ENCODE measurements around the gene CDC34. TPM values are rescaled to one million over a fixed set of nuclear protein-coding genes. Genes with fewer than 3 reads are reported as not detected.

CDC34 gene
- total RNA-seq, 2 donors from 2014 or later = 62.4 to 67.6 TPM

- intact Hi-C loops (cut with DNase I, micrococcal nuclease) = no loop called here
- DNase-seq = peak in 1 of 2 donors; percentile 42
- ATAC-seq = peak; percentile 49
These were observed 59.8 kb downstream of the CDC34 start for GRCh38 chr19:591099-591958.

Other genes with a start within 250 kb of the CDC34 start
- 100 to 1,000 TPM in 1 of 2 donors, 10 to 100 TPM in 1; 85.2 to 109 TPM for gene PLPP2, start 240.4 kb upstream of the CDC34 start, total RNA-seq
- 10 to 100 TPM; 14.6 to 15.7 TPM for gene MIER2, start 187.0 kb upstream of the CDC34 start, total RNA-seq
- under 1 TPM; 0.59 to 0.85 TPM for gene C2CD4C, start 122.6 kb upstream of the CDC34 start, total RNA-seq
- gene SHC2, start 70.7 kb upstream of the CDC34 start, total RNA-seq = 1 to 10 TPM; 4.7 to 9.4 TPM
- gene MADCAM1, start 35.3 kb upstream of the CDC34 start, total RNA-seq = 1 to 10 TPM; 3.1 to 5.9 TPM
- 10 to 100 TPM; 17.4 to 19.9 TPM for gene TPGS1, start 24.3 kb upstream of the CDC34 start, total RNA-seq
- under 1 TPM in 1 of 2 donors, not detected in 1; 0.67 TPM for gene GZMM, start 12.3 kb downstream of the CDC34 start, total RNA-seq
- 1,000 to 10,000 TPM in 1 of 2 donors, 100 to 1,000 TPM in 1; 751 to 1,370 TPM for gene BSG, start 40.8 kb downstream of the CDC34 start, total RNA-seq
- gene HCN2, start 58.1 kb downstream of the CDC34 start, total RNA-seq = under 1 TPM; 0.15 to 0.39 TPM
- 10 to 100 TPM; 52.7 to 64.6 TPM for gene POLRMT, start 101.8 kb downstream of the CDC34 start, total RNA-seq
- not detected for gene FGF22, start 108.1 kb downstream of the CDC34 start, total RNA-seq
- 10 to 100 TPM; 60.1 to 73.1 TPM for gene RNF126, start 131.5 kb downstream of the CDC34 start, total RNA-seq
- 1 to 10 TPM; 4.9 to 8.7 TPM for gene FSTL3, start 144.6 kb downstream of the CDC34 start, total RNA-seq
- not detected for gene PRSS57, start 163.7 kb downstream of the CDC34 start, total RNA-seq
- 10 to 100 TPM in 1 of 2 donors, 1 to 10 TPM in 1; 8.7 to 11.9 TPM for gene PALM, start 177.2 kb downstream of the CDC34 start, total RNA-seq
- 100 to 1,000 TPM; 414 to 461 TPM for gene MISP, start 219.4 kb downstream of the CDC34 start, total RNA-seq